EH (cell line): ENCODE results near the gene DYSF.

Source experiments
- DNase-seq: peaks from one replicate; pipeline ENCODE4 v3.0.0-alpha.2; 2015; ENCODE audit warnings: low read depth

DYSF gene

DNA sequence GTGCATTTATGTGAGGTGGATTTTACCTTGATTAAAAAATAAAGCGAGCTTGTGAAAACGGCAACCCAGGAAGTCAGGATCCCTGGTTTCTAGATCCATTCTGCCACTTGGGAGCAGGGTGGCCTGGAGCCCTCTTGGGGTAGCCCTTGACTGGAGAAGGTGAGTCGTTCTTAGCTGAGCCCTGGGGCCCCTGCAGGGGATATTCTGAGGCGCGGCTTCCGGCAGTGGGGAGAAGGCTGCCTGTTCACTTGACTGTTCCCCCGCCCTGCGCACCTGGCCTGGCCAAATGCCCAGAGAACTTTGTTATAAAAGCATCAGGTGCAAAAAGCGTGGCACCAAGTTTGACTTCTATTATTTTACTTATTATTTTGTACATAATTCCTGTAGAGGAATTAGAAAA lies 221.9 kb downstream of the DYSF start:
- DNase-seq: no peak

DNA sequence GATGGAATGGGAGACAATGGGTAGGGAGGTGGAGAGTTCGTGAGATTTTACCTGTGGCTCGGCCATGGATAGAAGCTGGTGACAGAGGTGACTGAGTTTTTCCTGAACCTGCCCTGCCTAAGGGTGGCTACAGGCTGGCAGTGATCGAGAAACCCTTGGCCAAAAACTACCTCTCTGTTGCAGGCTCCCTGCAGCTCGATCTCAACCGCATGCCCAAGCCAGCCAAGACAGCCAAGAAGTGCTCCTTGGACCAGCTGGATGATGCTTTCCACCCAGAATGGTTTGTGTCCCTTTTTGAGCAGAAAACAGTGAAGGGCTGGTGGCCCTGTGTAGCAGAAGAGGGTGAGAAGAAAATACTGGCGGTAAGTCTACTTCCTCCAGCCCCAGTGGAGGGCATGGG lies 225.5 kb downstream of the DYSF start:
- DNase-seq: no peak

DNA sequence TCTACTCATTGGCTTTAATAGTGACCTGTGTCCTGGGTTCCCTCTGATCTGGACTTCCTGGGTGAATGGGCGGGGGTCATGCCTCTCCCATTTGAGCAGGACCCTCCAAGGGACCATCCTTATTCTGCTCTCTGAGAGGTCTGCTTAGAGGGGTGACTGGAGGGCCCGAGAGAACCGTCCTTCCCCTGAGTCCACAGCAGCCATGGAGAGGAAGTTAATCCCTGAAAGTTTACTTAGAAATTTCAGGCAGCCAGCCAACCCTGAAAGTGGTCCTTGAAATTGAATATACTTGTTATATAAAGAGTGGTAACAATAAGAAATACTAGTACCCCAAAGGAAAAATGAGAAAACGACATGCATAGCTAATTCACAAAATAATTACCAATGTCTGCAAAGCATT lies 226.1 kb downstream of the DYSF start:
- no peak for DNase-seq

DNA sequence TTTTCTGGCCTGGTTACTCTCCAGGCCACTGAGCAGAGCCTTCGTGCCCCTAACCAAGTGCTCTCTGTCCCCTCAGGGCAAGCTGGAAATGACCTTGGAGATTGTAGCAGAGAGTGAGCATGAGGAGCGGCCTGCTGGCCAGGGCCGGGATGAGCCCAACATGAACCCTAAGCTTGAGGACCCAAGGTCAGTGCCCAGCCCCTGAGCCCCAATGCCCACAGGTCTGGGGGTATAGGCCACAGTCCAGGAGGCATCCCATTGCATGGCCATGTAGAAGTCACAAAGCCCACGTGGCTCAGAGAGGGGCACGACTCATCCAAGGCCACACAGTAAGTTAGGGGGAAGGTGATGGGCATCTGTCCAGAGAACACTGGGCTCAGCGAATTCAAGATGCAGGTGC lies 227.6 kb downstream of the DYSF start:
- DNase-seq: no peak

DNA sequence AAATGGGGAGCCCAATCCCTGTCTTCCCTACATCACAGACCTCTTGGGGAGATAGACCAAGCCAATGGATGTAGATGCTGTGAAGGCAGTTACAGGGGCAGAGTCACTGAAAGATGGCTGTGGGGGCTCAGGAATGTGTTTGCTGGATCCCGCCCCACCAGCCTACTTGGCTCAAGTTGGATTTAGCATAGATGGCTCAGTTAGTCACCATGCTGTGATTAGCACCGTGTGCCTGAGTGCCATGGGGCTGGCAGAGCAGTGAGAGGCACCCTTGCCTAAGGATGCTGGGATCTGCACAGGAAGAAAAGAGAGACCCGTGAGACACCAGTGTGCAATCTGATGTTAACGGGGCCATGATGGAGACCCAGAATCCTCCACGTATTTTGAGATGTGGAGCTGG lies 228.3 kb downstream of the DYSF start:
- DNase-seq: no peak

DNA sequence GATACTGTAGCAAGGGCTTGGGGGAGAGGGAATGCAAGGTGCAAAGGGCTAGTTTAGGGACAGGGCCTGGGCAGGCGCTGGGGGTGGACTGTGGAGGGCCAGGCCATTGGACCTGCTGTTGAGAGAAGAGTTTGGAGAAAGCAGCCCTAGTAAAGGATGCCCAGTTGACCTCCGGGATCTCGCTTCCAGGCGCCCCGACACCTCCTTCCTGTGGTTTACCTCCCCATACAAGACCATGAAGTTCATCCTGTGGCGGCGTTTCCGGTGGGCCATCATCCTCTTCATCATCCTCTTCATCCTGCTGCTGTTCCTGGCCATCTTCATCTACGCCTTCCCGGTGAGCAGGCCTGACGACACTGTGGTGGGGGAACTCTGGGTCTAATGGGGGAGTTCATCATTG lies 229.0 kb downstream of the DYSF start:
- no peak for DNase-seq

DNA sequence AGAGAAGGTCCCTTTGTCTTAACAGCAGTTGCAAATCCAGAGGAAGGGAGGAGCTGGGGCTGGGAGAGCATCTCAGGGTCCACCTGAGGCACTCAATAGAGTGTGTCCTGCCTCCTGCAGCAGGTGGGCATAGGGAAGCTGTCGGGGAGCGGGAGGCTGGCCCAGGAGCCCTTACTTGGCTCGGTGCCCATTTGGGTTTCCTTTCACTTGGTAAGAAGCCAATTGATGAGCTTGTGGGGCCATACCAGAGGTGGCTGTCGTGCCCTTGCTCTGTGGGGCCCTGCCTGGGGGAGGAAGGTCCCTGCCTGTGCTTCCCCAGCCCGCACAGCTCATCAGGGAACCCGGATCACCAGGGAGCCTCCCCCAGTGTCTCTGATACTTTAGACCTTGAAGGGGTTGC lies 229.7 kb downstream of the DYSF start:
- no peak for DNase-seq

DNA sequence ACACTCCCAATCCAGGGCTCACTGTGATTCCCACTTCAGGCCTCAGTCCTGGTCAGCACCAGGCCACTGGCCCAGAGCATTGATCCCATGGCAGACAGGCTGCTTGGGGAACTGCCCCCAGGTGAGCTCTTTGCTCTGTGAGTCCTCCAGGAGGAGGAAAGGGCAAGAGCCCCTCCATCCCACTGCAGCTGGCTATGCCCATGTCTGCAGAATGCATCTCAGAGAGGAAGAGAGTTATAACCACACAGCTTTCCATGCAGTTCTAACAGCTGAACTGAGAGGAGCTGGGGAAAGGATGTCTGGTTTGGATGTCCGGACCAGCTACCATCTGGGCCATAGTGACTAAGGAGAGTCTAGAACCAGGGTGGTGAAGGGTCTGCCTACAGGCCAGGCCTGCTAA lies 230.3 kb downstream of the DYSF start:
- DNase-seq: no peak

DNA sequence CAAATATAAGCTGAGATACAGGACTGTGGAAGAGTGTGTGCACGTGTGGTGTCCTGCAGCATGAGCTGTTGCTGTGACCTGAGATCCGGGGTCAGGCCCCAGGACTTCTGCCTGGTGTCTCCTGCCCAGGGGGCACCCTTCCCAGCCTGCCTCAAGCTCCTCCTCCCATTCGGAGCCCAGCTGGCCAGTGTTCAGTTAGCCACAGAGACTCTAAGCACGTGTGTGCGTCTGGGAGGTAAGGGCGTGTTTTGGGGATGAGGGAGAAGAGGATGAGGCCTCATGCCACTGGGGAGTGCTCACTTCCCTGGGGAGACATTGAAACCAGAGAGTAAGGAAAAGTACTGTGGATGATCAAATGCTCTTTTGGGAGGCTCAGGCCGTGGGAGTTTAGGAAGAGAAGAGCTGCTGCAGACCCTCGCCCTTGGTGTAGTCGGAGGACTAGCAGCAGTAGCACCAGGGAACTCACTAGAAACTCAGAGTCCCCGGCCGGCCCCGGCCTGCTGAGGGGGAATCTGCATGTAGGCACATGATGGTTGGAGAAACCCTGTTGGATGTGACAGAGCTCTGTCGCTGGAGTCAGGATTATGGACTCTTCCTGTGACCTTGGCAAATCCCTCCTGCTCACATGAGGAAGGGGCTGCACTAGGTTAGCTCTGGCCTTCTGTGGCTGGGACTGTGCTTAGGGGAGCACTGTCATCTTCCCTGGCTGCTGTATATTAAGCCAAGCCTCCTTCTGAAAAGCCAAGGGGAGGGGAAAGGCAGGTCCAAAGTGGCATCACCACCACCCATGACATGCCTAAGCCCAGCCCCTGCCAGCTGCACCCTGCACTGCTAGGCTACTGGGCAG lies 231.1 kb downstream of the DYSF start:
- DNase-seq: no peak

DNA sequence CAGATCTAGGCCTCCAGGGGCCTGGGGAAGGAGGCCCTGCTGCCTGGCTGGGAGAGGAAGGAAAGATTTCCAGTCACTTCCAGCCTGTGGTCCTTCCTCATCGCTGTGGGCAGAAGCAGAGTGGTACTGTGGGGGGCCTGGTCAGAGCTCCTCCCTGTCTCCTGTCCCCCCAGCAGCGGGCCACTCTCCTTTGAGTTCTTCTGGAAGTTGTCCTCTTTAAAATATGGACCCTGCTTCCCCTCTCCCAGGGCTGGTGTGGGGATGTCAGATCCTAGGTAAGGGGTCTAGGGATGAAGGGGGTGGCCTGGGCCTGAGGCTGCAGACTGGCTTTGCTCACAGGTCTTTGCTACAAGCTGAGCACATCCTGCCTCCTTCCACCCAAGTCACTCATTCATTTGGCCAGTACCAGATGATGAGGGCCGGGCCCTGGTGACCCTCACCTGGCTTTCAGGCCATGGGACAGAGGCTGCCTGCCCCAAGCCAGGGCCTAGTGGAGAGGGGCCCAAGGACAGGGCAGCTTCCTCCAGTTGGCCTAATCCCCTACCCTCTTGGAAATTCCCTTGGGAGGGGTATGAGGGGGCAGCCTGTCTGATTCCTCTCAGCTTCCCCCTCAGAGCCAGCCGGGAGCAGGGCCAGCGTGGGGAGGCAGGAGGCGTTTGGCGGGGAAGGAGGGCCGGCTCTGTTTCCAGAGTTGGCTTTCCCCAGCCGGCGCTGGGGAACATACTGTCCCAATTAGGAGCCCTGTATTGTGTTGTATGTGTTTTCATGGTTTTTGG lies 231.9 kb downstream of the DYSF start:
- no peak for DNase-seq

DNA sequence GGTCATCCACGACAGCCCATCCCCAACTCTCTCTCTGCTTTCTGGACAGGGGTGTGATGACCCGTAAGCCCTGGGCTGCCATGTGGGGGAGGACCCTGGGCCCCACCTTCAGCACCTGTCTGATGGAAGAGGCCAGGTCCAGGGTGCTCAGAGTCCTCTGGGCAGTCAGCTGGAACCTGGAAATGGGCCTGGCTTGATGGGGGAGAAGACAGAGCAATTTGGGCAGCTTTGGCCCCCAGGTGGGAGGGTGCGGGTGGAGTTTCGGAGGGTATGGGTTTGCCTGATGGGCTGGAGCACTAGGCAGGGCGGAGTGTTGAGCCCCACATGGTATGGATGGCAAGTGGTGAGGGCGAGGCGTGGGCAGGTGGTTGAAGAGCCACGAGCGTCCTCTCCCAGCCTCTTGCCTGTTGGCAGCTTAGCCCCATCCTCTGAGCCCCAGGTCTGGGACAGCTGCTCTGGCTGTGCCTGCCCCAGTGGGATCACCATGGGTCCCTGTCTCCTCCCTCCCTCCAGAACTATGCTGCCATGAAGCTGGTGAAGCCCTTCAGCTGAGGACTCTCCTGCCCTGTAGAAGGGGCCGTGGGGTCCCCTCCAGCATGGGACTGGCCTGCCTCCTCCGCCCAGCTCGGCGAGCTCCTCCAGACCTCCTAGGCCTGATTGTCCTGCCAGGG lies 232.7 kb downstream of the DYSF start:
- no peak for DNase-seq

DNA sequence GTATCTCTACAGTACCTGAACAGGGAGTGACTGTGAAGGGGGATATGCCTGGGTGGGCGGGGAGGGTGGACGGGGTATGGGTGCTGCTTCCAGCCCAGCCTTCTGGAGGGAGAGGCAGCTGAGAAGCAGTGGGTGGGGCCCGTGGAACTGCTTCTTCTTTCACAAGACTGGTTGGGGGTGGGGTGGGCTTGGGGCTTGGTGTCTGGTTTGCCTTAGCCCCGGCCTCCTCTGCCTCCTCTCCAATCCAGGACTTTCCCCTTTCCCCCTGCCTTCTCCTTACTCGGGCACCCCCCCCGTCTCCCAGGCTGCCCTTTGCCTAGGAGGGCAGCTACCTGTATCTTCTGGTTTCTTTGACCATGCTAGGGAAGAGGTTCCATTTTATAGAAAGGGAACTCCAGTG lies 233.4 kb downstream of the DYSF start:
- no peak for DNase-seq

DNA sequence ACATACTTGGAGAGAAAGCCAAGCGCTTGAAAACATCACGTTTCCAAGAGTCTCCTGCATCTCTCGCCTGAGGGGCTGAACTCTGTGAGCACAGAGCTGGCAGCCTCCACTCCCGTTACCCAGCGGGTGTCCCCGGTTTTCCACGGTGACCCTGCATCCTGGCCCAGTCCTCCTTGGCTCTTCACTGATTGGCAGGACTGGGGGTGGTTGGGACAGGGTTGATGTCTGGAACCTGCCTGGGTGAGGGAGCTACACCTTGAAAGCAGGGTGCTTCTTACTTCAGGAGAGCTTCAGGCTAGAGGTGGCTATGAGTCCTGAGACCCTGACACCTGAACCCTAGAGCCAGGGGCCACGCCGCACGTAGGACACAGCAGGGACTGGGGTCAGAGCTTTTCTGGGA lies 234.1 kb downstream of the DYSF start:
- DNase-seq: no peak

DNA sequence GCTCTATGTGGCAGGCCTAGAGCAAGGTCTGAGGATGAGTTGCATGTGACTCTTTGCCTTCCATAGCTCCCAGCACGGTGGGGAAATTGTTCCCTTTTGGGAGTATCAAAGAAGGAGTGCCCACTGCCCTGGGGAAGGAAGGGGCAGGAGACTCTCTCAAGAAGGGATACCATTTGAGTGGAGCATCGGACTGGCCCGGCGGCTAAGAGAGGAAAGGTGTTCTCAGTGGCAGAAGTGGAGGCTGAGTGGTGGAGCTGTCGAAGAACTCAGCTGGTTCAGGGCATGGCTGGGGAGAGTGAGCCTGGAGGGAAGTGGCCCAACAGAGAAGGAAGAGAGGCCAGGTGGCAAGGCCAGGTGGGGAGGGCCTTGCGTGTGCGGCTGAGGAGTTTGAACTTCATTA lies 235.2 kb downstream of the DYSF start:
- no peak for DNase-seq

DNA sequence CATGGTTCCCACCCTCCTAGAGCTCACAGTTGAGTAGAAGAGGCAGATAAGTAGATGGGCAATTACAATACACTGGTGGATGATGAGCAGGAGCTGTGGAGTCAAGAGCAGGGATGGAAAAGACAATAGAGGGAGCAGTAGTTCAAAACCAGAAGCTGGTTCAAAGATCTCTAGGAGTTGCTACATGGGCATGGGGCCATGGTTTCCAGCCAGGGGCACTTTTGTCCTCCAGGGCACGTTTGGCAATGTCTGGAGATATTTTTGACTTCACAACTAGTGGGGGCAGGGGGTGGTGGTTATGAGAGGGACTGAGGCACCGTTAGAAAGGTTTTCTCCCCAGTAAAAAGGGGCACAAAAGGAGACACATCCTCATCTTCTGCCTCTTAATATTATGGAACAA lies 236.0 kb downstream of the DYSF start:
- DNase-seq: no peak

DNA sequence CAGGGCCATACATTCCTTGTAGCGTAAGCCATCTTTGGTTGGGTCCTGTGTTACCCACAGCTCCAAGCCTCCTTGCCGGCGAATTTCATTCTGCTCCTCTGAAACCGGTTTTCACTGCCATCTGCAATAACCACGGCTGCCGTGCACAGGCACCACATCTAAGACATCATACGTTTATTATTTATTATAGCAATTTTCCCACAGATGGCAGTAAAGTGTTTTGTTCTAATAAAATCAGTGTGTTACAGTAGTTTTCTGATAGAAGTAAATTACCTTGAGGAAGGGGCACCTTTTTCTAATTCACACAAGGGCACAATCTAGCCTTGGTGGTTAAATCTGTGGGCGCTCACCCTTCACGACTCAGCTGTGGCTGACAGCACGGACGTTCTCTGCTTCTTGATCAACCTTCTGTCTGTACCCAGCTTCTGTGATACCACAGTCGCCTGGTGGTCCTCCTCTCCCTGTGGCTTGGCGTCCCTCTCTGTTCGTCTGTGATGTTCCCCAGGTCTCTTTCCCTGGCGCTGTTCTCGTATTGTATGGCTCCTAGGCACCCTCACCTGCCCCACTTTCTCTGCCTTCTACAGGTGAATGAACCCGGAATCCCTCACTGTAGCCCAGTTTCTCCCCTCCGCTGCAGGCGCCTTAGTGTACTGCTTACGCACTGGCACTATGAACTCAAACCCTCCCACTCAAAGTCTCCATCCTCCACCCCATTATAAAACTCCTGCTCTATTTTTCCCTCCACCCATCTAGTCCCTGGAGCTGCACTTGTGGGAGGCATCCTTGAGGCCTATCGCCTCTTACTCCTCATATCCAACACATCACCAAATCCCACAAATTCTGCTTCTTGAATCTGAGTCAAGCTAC lies 236.8 kb downstream of the DYSF start:
- no peak for DNase-seq

DNA sequence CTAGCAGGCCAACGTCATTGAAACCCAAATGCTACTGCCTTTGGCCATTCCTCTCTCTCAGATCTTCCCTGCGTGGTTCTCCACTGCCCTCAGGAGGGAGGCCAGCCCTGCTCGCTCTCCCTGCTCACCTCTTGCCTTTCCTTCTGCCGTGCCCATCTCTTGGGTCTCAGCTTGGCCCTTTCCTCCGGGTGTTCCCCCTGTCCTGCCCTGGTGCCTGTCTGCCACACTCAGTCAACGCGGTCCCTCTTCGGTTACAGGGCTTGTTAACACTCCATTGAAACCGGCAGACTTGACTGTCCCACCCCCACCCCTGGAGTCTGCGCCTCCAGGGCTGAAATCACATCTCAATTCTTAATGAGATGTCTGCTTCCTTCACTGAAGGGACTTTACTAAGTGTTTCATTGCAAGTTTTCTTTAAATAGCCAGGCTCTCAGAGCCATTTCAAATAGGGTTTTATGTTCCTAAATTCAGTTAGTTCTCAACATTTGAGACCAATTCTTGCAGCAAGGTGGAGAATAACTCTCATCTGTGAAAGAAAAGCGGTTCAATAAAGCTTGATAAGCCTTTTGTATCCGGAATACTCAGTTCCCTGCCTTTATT lies 237.6 kb downstream of the DYSF start:
- DNase-seq: no peak

DNA sequence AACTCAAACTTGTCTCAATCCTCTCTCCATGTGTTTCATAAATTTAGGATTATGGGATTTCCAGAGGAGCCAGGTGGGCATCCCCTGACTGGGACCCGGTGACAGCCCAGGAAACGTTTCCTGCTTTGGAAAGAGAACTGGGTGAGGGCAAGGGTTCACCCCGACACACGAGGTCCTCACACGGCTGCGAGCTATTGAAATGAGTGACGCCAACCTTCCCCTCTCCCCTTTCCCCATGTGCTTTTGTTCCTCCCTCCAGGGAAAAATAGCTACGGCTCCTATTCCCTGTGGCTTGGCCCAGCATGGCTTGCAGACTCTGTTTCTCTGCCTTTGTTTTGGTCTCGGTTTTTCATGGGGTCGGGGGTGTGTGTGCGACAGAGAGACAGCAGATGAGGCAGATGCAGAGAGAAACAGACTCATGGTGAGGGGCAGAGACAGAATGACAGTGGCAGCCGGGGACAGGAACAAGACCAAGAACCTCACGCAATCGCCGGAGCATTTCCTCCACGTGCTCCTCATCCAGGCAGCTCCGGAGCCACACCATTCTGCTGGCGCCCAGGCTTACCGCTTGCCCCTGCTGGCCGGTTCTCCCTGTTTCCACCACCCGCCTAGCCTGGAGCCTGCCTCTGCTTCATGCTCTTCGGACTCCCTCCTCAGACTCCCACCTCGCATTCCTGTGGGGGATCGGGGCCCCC lies 238.5 kb downstream of the DYSF start:
- DNase-seq: peak; percentile 40

DNA sequence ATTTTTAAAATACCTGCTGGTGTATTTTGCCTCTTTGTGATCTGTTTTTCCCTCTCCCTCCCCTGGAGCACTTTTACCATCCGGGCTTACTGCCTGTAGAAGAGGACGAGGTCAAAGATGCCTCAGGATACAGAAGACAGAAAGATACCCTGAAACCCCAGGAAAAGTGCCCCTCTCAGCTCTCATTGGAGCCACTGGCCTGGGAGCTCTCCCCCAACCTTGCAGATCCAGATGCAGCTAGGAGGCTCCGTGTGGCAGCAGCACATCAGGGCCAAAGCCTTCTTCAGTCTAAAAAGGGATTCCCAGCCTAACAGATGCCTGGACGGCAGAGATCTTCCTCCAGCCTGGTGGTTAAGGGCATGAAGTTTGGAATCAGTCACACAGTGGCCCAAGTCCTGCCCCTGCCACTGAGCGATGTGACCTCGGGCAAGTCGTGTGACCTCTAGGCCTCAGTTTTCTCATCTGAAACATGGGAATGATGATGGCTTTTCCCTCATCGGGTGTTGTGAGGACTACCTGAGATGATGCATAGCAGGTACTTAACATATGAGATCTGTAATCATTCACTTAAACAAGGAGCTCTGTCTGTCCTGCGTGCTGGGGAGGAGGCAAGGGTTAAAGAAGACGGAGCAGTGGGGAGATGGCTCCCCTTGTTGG lies 239.4 kb downstream of the DYSF start:
- DNase-seq: no peak
